ENCODE results near the gene PDZD2.

- no peak for TF ChIP-seq CTCF (IDR thresholded peaks at IDR 0.05; ENCODE audit: extremely low read depth in 1 of 2, insufficient read depth in 1 of 2, low read depth in 1 of 2, low read length in 2 of 2)
- no peak for TF ChIP-seq EZH2 (IDR thresholded peaks at IDR 0.05; ENCODE audit: borderline replicate concordance, low read depth, low read length, severe bottlenecking)
Observed at GRCh38 chr5:31824869-31825517, 186.1 kb downstream of the PDZD2 start.

Data from endothelial cell of umbilical vein (primary cell).